Immature natural killer cell (primary cell): ENCODE results near the gene CLN6. TPM values are rescaled to one million over a fixed set of nuclear protein-coding genes. Genes with fewer than 3 reads are reported as not detected.

Experiments used
- DNase-seq, 3 donors: peaks; one replicate each; pipeline ENCODE4 v3.0.0; 2022; ENCODE audit warnings: mixed read lengths in 1 of 3
- H3K27ac Mint-ChIP-seq, 6 donors: one replicate each; pipeline ENCODE4 v1.8.0; 2020; ENCODE audit warnings: mixed read lengths in 6 of 6, mild to moderate bottlenecking in 5 of 6, inconsistent platforms in 4 of 6, moderate library complexity in 3 of 6
- H3K27me3 Mint-ChIP-seq, 3 donors: one replicate each; pipeline ENCODE4 v1.8.0; 2020 to 2021; ENCODE audit warnings: low read depth in 3 of 3, mild to moderate bottlenecking in 3 of 3, mixed read lengths in 3 of 3, moderate library complexity in 3 of 3, inconsistent platforms in 1 of 3
- H3K36me3 Mint-ChIP-seq, 3 donors: one replicate each; pipeline ENCODE4 v1.8.0; 2020; ENCODE audit warnings: mixed read lengths in 3 of 3, inconsistent platforms in 2 of 3, mild to moderate bottlenecking in 2 of 3
- H3K4me1 Mint-ChIP-seq, 2 donors: one replicate each; pipeline ENCODE4 v1.8.0; 2020; ENCODE audit warnings: inconsistent platforms in 2 of 2, mild to moderate bottlenecking in 2 of 2, mixed read lengths in 2 of 2, moderate library complexity in 1 of 2
- H3K4me3 Mint-ChIP-seq, 5 donors: one replicate each; pipeline ENCODE4 v1.8.0; 2020; ENCODE audit warnings: mild to moderate bottlenecking in 5 of 5, mixed read lengths in 5 of 5, inconsistent platforms in 3 of 5, moderate library complexity in 3 of 5
- H3K9me3 Mint-ChIP-seq, 6 donors: one replicate each; pipeline ENCODE4 v1.8.0; 2020; ENCODE audit warnings: mild to moderate bottlenecking in 6 of 6, mixed read lengths in 6 of 6, inconsistent platforms in 4 of 6, moderate library complexity in 3 of 6
- polyA plus RNA-seq, 3 donors: library from polyadenylated mRNA; unstranded; fragments of 300-500 nt; fragmentation: Illumina TruSeq; gene quantifications; one replicate each; pipeline ENCODE4 v1.2.3, GENCODE V29; 2021

CLN6 gene
- polyA plus RNA-seq, 3 donors from 2014 or later = 1.3 to 2.5 (median 2.3) TPM

DNA sequence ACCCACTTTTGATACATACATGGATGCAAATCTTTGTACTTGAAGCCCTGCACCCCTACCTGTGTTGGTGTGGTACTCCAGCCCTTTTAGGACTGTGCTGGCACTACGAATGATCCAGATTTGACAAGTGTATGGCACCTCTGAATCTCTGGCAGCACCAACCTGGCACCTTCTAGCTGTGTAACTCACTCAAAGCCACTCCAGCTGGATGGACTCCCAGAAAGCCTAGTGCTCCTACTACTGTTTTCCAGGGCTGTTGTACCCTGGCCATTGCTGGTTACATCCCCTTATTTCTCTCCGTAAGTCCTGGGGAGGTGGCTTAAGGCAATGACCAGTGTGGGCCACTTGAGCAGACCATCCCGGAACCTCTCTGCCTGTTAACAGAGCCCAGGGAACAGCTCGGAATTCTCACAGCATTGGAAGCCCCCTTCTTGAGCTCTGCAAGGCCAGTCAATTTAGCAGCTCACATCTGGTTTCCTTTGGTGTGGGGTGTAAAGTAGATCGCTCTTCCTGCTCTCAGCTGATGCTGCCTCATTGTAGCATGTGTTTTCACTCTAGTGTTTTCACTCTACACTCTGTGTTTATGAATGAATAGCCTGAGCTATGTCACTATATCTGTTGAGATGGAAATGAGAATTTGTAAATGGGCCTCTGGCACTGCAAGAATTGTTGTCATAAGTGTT lies 36.6 kb downstream of the CLN6 start:
- H3K4me3 Mint-ChIP-seq = no peak overlapping the region

DNA sequence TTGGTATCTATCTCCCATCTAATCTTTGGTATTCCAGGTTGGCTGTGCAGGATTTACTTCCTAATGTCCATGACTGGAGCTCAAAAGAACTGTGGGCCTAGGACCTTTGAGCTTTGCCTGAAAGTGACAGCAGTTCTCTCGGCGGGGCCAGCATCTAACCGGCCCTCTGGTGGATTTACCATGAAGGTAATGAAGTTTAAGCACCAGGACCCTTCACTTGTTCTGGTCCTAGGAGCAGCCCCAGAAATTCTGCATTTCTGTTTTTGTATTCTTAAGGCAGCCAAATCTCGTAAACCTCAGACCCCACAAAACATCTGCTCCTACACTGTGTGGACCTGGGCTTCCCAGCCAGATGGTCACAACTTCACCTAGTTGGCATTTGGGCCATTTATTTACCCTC lies 37.4 kb downstream of the CLN6 start:
- no peak for DNase-seq
- Mint-ChIP-seq H3K4me1 (no peaks in the 10 kb centered on the region), H3K4me3 (no peak overlapping the region), H3K36me3 (peaks cover 8 to 32% (median 25%) of the 10 kb centered on the region in 3 donors), H3K9me3 (no peaks in the 10 kb centered on the region), H3K27me3 (peaks cover 0 to 5% (median 2%) of the 10 kb centered on the region in 3 donors), H3K27ac (peak overlapping the region in 2 of 6 donors; percentile 31 to 56)

More for the DNA sequence above, 36.6 kb downstream of the CLN6 start:
- no peak for DNase-seq
- Mint-ChIP-seq H3K4me1 (no peaks in the 10 kb centered on the region), H3K27me3 (peaks cover 0 to 3% (median 2%) of the 10 kb centered on the region in 3 donors), H3K27ac (peak overlapping the region in 3 of 6 donors; percentile 12 to 51 (median 20)), H3K36me3 (peaks cover 7 to 26% (median 21%) of the 10 kb centered on the region in 3 donors), H3K9me3 (no peaks in the 10 kb centered on the region)

DNA sequence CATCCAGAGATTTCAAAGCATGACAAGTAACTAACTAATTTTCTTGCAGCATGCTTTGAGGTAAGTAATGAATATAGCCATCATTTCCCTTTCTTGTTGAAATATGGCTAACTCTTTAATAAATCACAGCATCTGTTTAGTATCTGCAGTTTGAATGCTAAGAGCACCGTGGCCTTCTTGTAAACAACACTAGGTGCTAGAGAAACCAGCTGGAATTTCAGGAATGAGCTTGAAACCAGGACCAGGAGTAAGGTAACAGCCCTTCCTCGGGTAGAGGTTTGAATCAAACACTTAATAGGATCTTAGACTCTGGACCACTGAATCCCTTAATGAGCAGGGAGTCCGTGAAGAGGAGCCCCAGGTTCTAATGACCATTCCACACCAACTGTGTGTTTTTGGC lies 38.0 kb downstream of the CLN6 start:
- H3K9me3 Mint-ChIP-seq = no peaks in the 10 kb centered on the region
- H3K4me3 Mint-ChIP-seq = no peak overlapping the region
- no peak for DNase-seq
- peak overlapping the region in 1 of 6 donors; percentile 56 for H3K27ac Mint-ChIP-seq
- H3K36me3 Mint-ChIP-seq = peaks cover 8 to 32% (median 25%) of the 10 kb centered on the region in 3 donors
- peaks cover 0 to 5% (median 2%) of the 10 kb centered on the region in 3 donors for H3K27me3 Mint-ChIP-seq
- H3K4me1 Mint-ChIP-seq = no peaks in the 10 kb centered on the region

DNA sequence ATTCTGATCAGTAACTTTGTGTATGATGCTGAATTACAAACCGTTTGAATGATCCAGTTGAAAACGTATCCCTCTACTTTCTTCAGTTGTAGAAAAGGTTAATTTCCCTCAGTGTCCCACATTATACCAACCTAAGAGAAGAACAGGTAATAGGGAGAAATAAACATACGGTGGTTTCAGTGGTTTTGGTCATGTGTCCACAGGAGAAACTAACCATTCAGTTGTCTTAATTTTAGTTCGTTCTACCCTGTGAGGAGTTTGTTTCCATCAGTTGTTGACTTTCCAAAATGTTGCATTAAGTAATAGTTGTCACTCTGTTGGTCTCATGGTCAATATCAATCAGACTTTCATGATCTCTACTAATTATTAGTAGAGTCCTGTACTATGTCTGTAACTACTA lies 39.5 kb downstream of the CLN6 start:
- no peak for DNase-seq
- H3K27me3 Mint-ChIP-seq = peaks cover 0 to 5% (median 2%) of the 10 kb centered on the region in 3 donors
- H3K4me1 Mint-ChIP-seq = no peaks in the 10 kb centered on the region
- peaks cover 8 to 38% (median 29%) of the 10 kb centered on the region in 3 donors for H3K36me3 Mint-ChIP-seq
- no peaks in the 10 kb centered on the region for H3K9me3 Mint-ChIP-seq
- H3K27ac Mint-ChIP-seq = no peak overlapping the region
- no peak overlapping the region for H3K4me3 Mint-ChIP-seq

DNA sequence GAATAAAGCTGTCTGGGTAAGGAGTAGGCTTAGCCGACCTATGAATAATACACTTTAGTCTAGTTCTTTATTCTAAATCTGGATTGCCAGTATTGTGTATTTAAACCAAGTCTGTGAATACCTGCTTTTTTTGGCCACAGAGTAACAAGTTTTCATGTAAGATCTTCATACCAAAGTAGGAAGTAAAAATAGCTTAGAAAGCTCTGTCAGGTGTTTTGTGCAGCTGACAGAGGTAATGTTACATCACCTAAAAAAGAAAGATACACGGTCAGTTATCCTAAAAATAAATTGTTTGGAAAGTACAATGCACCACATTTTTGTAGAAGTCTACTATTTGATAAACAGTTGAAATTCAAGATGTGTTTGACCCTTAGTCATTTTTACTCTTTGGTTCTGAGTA lies 40.9 kb downstream of the CLN6 start:
- no peaks in the 10 kb centered on the region for H3K9me3 Mint-ChIP-seq
- H3K4me1 Mint-ChIP-seq = no peaks in the 10 kb centered on the region
- H3K36me3 Mint-ChIP-seq = peaks cover 15 to 46% (median 36%) of the 10 kb centered on the region in 3 donors
- no peak for DNase-seq
- no peak overlapping the region for H3K4me3 Mint-ChIP-seq
- peaks cover 0 to 2% (median 2%) of the 10 kb centered on the region in 3 donors for H3K27me3 Mint-ChIP-seq
- peak overlapping the region in 3 of 6 donors; percentile 12 to 40 (median 32) for H3K27ac Mint-ChIP-seq

DNA sequence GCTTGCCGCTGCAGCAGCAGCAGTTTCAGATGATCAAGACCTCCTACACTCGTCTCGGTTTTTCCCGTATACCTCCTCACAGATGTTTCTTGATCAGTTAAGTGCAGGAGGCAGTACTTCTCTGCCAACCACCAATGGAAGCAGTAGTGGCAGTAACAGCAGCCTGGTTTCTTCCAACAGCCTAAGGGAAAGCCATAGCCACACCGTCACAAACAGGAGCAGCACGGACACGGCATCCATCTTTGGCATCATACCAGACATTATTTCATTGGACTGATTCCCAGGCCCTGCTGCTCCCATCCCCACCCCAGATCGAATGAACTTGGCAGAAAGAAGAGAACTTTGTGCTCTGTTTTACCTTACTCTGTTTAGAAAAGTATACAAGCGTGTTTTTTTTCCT lies 42.0 kb downstream of the CLN6 start:
- H3K27ac Mint-ChIP-seq = no peak overlapping the region
- no peaks in the 10 kb centered on the region for H3K4me1 Mint-ChIP-seq
- H3K9me3 Mint-ChIP-seq = no peaks in the 10 kb centered on the region
- H3K27me3 Mint-ChIP-seq = peaks cover 0 to 2% (median 2%) of the 10 kb centered on the region in 3 donors
- no peak overlapping the region for H3K4me3 Mint-ChIP-seq
- no peak for DNase-seq
- peaks cover 24 to 54% (median 43%) of the 10 kb centered on the region in 3 donors for H3K36me3 Mint-ChIP-seq

GRCh38 chr15:68186671-68187397 lies 42.7 kb downstream of the CLN6 start:
- DNase-seq = no peak
- Mint-ChIP-seq H3K4me1 (no peaks in the 10 kb centered on the region), H3K27me3 (peaks cover 0 to 5% (median 2%) of the 10 kb centered on the region in 3 donors), H3K9me3 (no peaks in the 10 kb centered on the region), H3K27ac (peak overlapping the region in 1 of 6 donors; percentile 14), H3K36me3 (peaks cover 24 to 49% (median 47%) of the 10 kb centered on the region in 3 donors), H3K4me3 (no peak overlapping the region)

- no peak overlapping the region for H3K4me3 Mint-ChIP-seq
These were observed 44.7 kb downstream of the CLN6 start for GRCh38 chr15:68184616-68185480.

DNA sequence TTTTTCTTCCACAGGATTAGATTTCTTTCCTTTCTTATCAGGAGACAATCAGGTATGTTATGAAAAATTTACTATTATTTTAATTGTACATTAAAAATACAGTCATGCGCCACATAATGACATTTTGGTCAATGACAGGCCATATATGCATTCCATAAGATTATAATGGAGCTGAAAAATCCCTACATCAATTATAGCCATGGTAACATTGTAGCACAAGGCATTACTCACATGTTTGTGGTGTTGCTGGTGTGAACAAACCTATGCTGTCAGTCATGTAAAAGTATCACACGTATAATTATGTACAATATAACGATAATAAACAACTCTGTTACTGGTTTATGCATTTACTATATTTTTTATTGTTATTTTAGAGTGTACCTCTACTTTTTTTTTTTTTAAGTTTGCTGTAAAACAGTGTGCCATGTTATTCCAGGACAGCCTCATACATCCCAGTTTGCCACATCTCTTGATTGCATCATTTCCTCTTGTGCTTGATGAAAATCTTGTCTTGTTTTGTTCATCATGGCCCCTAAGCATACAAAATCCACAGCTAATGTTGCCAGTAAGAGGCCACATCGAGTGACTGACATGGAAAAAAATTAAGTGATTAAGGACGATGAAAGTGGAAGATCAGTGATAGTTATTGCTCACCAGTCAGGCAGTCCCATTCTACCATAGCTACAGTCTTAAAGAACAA lies 45.8 kb downstream of the CLN6 start:
- Mint-ChIP-seq H3K4me3 (no peak overlapping the region), H3K9me3 (no peaks in the 10 kb centered on the region), H3K27ac (peak overlapping the region in 1 of 6 donors; percentile 21), H3K36me3 (peaks cover 24 to 49% (median 37%) of the 10 kb centered on the region in 3 donors), H3K27me3 (peaks cover 0 to 5% (median 2%) of the 10 kb centered on the region in 3 donors), H3K4me1 (no peaks in the 10 kb centered on the region)
- no peak for DNase-seq

More at GRCh38 chr15:68184616-68185480, 44.7 kb downstream of the CLN6 start:
- no peak for DNase-seq
- H3K27ac Mint-ChIP-seq = peak overlapping the region in 2 of 6 donors; percentile 21 to 55
- H3K36me3 Mint-ChIP-seq = peaks cover 24 to 51% (median 42%) of the 10 kb centered on the region in 3 donors
- H3K4me1 Mint-ChIP-seq = no peaks in the 10 kb centered on the region
- H3K9me3 Mint-ChIP-seq = no peaks in the 10 kb centered on the region
- H3K27me3 Mint-ChIP-seq = peaks cover 0 to 5% (median 2%) of the 10 kb centered on the region in 3 donors

- no peak overlapping the region for H3K4me3 Mint-ChIP-seq
- peaks cover 10 to 35% (median 17%) of the 10 kb centered on the region in 3 donors for H3K36me3 Mint-ChIP-seq
- H3K27ac Mint-ChIP-seq = peak overlapping the region in 1 of 6 donors; percentile 20
- peaks cover 0 to 3% (median 0%) of the 10 kb centered on the region in 3 donors for H3K27me3 Mint-ChIP-seq
- H3K9me3 Mint-ChIP-seq = no peaks in the 10 kb centered on the region
- DNase-seq = no peak
- peaks cover 0 to 7% of the 10 kb centered on the region in 2 donors for H3K4me1 Mint-ChIP-seq
These were observed 51.8 kb downstream of the CLN6 start for GRCh38 chr15:68177742-68178141.

GRCh38 chr15:68176601-68177000 lies 52.9 kb downstream of the CLN6 start:
- peak overlapping the region in 2 of 6 donors; percentile 19 to 35 for H3K27ac Mint-ChIP-seq
- no peaks in the 10 kb centered on the region for H3K9me3 Mint-ChIP-seq
- H3K4me1 Mint-ChIP-seq = peaks cover 0 to 7% of the 10 kb centered on the region in 2 donors
- no peak overlapping the region for H3K4me3 Mint-ChIP-seq
- H3K36me3 Mint-ChIP-seq = peaks cover 11 to 43% (median 12%) of the 10 kb centered on the region in 3 donors
- DNase-seq = no peak
- H3K27me3 Mint-ChIP-seq = no peaks in the 10 kb centered on the region

- peaks cover 0 to 7% of the 10 kb centered on the region in 2 donors for H3K4me1 Mint-ChIP-seq
These were observed 54.0 kb downstream of the CLN6 start for GRCh38 chr15:68175526-68175925.

GRCh38 chr15:68173119-68173518 lies 56.4 kb downstream of the CLN6 start:
- Mint-ChIP-seq H3K27ac (no peak overlapping the region), H3K4me3 (no peak overlapping the region), H3K4me1 (peaks cover 0 to 6% of the 10 kb centered on the region in 2 donors), H3K9me3 (no peaks in the 10 kb centered on the region), H3K27me3 (no peaks in the 10 kb centered on the region), H3K36me3 (peaks cover 11 to 32% (median 12%) of the 10 kb centered on the region in 3 donors)
- DNase-seq = no peak

More at GRCh38 chr15:68175526-68175925, 54.0 kb downstream of the CLN6 start:
- Mint-ChIP-seq H3K4me3 (no peak overlapping the region), H3K27me3 (no peaks in the 10 kb centered on the region), H3K9me3 (no peaks in the 10 kb centered on the region), H3K36me3 (peaks cover 11 to 37% (median 12%) of the 10 kb centered on the region in 3 donors), H3K27ac (no peak overlapping the region)
- DNase-seq = no peak
